NCI-H2196 (cell line): ENCODE measurements around the gene KRTAP13-2.

Experiments used
- DNase-seq: peaks from one replicate; lab custom pipeline; 2025; ENCODE audit not compliant: unreplicated experiment; lab: John Stamatoyannopoulos, UW

KRTAP13-2 gene

GRCh38 chr21:30329203-30329875 is 42.7 kb downstream of the KRTAP13-2 start:
- DNase-seq, result no peak

- DNase-seq, result no peak
These were observed 45.7 kb downstream of the KRTAP13-2 start for GRCh38 chr21:30326390-30326789.
